Measurements from ENCODE around the gene ZC3H4.

ZC3H4 gene

DNA sequence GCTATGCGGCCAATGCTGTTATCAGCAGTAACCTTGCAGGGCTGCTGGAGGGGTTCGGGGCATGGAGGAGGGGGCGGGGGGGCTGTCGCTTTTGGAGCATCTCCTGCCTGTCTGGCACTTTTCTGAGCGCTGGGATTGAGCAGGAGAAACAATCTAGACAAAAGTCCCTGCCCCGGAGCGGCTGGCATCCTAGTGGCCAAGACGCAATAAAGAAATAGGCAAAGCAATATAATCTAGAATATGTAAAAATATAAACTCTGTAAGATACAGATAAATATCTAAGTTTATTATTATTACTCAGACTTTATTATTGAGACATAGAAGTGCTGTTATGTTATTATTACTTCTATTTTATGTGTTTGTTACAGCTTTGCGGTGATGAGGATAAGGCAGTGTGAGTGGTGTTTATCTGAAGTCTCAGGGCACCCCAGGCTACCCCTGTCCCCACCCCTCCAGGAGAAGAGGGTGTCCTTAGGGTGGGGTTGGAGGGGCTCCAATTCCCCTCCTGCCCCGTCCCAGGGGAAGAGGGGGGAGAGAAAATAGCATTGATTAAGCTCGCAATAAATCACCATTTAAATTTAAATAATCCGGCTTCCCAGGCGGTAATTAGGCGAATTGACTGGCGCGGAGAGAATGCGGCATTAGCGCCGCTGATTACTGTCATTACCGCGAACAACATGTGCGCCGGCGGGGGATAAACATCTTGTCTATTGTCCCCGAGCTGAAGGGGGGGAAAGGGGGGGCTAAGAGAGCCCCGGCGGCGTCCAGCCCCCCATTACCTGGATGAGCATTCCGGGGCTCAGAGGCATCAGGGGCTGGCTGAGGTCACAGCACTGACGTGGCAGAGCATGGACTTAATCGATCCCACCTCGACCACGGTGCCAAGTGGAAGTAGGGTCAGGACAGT lies 90.8 kb downstream of the ZC3H4 start:
- TF ChIP-seq, protein P1, sequence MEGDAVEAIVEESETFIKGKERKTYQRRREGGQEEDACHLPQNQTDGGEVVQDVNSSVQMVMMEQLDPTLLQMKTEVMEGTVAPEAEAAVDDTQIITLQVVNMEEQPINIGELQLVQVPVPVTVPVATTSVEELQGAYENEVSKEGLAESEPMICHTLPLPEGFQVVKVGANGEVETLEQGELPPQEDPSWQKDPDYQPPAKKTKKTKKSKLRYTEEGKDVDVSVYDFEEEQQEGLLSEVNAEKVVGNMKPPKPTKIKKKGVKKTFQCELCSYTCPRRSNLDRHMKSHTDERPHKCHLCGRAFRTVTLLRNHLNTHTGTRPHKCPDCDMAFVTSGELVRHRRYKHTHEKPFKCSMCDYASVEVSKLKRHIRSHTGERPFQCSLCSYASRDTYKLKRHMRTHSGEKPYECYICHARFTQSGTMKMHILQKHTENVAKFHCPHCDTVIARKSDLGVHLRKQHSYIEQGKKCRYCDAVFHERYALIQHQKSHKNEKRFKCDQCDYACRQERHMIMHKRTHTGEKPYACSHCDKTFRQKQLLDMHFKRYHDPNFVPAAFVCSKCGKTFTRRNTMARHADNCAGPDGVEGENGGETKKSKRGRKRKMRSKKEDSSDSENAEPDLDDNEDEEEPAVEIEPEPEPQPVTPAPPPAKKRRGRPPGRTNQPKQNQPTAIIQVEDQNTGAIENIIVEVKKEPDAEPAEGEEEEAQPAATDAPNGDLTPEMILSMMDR (IDR thresholded peaks at IDR 0.05; ENCODE audit: control insufficient read depth, extremely low read depth, insufficient read depth), result no peak
- DNase-seq (ENCODE audit: low read depth), result no peak
- H3K4me3 ChIP-seq (ENCODE audit: low read depth, low read length), result no peak overlapping the region

DNA sequence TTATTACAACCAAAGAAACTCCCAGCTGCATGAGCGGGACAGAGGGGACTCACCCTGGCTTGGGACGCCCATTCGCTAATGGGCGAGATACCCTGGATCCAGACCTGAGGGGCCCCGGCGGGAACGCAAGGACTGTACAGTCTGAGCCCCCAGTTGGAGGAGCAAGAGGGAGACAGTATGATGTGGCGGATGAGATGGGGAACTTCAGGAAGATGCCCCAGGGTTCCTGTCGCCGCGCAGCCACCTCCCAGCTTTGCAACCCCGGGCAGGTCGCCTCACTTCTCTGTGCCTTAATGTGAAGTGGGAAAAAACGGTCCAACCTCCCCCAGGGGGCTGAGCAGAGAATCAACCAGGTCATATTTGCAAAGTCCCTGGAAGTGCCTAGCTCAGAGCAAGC lies 91.4 kb downstream of the ZC3H4 start:
- no peak overlapping the region for H3K4me3 ChIP-seq (ENCODE audit: low read depth, low read length)
- DNase-seq (ENCODE audit: low read depth), result no peak

DNA sequence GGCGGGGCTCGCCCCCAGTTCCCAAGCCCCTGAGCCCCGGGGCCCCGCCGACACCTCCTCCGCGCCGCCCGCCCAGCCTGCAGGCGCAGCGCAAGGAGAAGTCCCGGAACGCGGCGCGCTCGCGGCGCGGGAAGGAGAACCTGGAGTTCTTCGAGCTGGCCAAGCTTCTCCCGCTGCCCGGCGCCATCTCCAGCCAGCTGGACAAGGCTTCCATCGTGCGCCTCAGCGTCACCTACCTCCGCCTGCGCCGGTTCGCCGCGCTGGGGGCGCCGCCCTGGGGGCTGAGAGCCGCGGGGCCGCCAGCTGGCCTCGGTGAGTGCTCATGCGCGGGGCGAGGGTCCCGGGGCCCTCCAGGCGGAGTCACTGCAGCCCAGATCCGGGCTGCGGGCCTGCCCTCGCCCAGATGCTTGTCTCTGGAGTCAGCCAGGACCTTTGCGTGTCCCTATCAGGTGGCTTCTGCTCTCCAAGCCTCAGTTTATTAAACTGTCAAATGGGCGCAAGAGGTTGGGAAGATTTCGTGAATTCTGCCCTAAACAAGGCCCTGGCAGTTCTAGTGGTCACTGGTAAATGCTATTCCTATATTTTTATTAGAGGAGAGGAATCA lies 91.9 kb downstream of the ZC3H4 start:
- H3K4me3 ChIP-seq (ENCODE audit: low read depth, low read length), result no peak overlapping the region
- DNase-seq (ENCODE audit: low read depth), result no peak
- TF ChIP-seq, protein P1 (IDR thresholded peaks at IDR 0.05; ENCODE audit: control insufficient read depth, extremely low read depth, insufficient read depth), result no peak

More for the DNA sequence above, 91.4 kb downstream of the ZC3H4 start:
- TF ChIP-seq, protein P1 (IDR thresholded peaks at IDR 0.05; ENCODE audit: control insufficient read depth, extremely low read depth, insufficient read depth), result no peak

DNA sequence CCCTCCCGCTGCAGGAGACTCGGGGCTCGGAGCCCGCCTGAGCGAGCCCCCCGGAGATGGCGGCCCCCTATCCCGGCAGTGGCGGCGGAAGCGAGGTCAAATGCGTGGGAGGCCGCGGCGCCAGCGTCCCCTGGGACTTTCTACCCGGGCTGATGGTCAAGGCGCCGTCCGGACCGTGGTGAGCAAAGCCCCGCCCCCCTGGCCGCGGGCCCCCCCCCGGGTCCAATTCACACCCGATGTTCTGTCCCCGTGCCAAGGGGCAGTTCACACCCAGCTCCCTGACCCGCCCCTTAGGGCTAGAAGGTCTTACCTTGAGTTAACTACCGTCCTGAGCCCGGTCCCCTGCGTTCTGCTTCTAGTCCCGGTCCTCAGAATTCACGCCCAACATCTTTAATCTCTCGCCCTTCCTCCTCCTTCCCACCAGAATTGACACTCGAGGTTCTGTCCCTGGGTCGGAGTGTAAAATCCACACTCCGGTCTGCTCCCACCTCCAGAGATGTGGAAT lies 92.5 kb downstream of the ZC3H4 start:
- TF ChIP-seq, protein P1 (IDR thresholded peaks at IDR 0.05; ENCODE audit: control insufficient read depth, extremely low read depth, insufficient read depth), result no peak
- no peak overlapping the region for H3K4me3 ChIP-seq (ENCODE audit: low read depth, low read length)
- no peak for DNase-seq (ENCODE audit: low read depth)

DNA sequence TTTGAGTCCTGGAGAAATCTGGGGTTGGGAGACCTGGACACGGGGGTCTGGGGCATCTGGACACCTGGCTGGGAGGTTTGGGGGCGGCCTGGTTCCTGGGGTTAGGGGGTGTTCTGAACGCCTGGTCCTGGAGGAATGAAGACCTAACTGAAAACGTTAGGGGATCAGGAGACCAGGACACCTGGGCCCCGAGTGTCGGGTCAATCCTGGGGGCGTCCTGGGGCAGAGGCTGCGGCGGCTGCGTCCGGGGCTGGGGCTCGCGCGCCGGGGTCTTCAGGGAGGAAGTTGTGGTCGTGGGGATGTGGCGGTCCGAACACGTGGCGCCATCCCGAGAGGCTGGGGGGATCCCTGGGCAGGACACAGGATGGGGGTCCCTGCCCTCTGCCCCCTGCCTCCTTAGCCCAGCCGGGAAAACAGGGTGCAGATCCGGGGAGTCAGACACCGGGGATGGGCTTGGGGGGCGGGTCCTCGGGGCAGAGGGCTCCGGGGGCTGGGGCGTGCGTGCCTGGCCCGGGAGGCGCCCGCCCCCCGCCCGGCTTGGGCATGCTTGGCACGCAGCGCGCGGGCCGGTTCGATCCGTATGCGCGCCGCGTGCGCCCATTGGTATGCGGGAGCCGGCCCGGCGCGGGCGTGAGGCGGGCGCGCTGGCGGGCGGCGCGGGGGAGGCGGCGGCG lies 93.3 kb downstream of the ZC3H4 start:
- peak overlapping the region; percentile 18; the same call in 1 of the 2 replicates for H3K4me3 ChIP-seq (ENCODE audit: low read depth, low read length)
- no peak for DNase-seq (ENCODE audit: low read depth)
- TF ChIP-seq, protein P1 (IDR thresholded peaks at IDR 0.05; ENCODE audit: control insufficient read depth, extremely low read depth, insufficient read depth), result no peak

DNA sequence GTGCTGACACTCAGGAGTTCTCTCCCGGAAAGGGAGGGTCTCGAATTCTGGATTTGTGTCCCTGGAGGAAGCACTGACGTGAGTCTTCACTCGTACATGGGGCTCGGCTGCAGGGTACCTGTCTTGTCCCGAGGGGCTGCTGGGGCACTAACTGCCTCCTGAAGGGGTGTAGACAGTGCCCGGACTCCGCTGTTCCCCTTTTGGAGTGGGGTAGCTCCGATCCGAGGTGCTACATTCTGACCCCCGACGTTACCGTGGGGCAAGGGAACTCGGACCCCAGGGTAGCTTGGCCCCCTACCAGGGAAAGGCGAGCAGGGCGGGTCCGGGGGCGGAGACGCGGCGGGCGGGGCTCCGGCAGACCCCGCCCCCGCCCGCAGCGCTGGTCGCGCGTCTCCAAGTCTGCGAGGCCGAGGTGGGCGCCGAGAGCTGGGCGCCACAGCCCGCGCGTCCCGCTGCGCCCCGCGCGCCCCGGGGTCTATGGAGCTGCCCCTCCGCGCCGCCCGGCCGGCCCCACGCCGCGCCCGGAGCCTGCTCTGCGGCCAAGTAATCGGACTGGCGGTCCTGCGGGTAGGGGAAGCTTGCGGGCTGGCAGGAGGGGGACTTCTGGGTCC lies 94.0 kb downstream of the ZC3H4 start, which contains the start of gene NPAS1:
Gene NPAS1 (plus strand): TSS at position 407 of the 611 bp plus-strand sequence. CDS start 1,211 bp downstream, outside the sequence.
- peak within 1 kb of the TSS; percentile 18; the same call in 1 of the 2 replicates for H3K4me3 ChIP-seq (ENCODE audit: low read depth, low read length)
- no peak for DNase-seq (ENCODE audit: low read depth)

More for the DNA sequence above, 94.0 kb downstream of the ZC3H4 start, which contains the start of gene NPAS1:
- TF ChIP-seq, protein P1 (IDR thresholded peaks at IDR 0.05; ENCODE audit: control insufficient read depth, extremely low read depth, insufficient read depth), result no peak

Measured in LNCaP clone FGC (cell line).